ENCODE results near the gene LPIN1.
A peak's percentile ranks its signal among the peaks of the same experiment; 100 is the strongest.
"Not testable (repeated sequence)": the region's sequence is repeated elsewhere in the genome, so short reads cannot be mapped to it uniquely, and the experiment has no call there.

LPIN1 gene

GRCh38 chr2:11743846-11744553 lies 2.4 kb upstream of the LPIN1 start:
- DNase-seq (ENCODE audit: low spot score), result peak; percentile 84

GRCh38 chr2:11744631-11745394 lies 1.6 kb upstream of the LPIN1 start:
- no peak for DNase-seq (ENCODE audit: low spot score)

- no peak for DNase-seq (ENCODE audit: low spot score)
These were observed 638 bp upstream of the LPIN1 start for GRCh38 chr2:11745613-11746375.

DNA sequence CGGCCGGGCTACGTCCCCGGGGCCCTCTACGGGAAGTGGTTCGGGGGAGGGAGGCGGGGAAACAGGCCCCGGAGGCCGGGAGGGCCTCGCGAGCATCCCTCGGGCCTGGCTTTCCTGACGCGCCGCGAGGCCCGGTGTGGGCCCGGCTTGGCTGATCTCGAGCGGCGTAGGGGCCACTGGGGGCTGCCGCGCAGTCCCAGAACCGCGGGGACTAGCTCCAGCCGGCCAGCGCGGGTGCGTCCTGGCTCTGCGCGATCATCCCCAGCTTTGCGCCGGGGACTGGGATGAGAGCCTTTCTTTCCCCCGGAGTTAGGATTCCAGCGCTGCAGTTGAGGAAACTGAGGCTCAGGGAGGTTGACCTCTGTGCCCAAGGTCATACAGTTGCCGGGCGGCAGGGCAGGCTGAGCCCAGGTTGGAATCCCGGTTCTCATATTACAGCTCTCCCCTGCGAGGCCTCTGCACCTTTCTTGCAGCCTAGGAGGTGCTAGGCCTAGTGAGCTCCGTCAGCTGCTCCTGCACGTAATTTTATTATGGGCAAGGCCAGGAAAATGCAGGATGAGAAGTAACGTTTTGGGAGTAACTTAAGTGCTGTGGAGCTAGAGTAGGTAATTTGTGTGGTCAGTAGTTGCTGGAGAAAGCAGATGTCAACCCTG lies 501 bp downstream of the LPIN1 start:
- no peak for DNase-seq (ENCODE audit: low spot score)

DNA sequence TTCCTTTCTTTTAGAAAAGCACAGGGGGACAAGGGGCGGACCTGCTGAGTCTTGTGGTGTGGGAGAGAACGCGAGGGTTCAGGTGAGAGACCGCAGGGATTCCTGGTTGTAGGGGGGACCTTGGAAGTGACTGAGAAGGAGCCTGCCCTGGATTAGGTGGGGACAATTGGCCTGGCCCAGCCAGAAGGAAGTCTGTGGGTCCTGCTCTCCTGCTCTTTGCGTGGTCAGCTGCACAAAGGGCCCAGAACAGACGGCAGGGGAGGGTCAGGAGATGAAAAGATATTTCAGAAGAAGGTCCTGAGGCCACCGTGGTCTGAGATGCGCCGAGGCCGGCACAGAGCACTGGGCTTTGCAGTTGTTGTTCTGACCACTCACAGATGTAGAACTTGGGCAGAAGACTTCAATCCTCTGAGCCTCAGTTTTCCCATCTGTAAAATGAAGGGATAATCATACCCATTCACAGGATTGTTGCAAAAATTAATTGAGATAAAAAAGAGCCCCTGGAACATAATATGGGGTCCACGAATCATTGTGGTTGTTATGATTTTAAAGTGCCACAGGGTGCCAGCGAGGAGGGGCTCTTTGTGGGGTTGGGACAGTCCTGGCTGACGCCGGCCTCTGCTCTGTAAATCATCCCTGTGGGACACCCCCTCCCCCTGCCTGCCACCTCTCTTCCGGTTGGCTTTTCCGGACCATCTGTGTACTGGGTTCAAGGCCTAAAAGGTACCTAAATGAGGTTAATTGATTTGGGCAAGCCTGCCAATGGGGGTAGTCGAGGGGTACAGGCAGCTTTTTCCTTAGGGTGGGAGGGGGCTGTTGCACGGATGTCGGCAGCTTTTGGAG lies 1.8 kb downstream of the LPIN1 start:
- DNase-seq (ENCODE audit: low spot score), result no peak

- DNase-seq (ENCODE audit: low spot score), result no peak
These were observed 2.6 kb downstream of the LPIN1 start for GRCh38 chr2:11748861-11749645.

GRCh38 chr2:11749646-11750349 lies 3.4 kb downstream of the LPIN1 start:
- no peak for DNase-seq (ENCODE audit: low spot score)

- DNase-seq (ENCODE audit: low spot score), result peak; percentile 81
These were observed 4.0 kb downstream of the LPIN1 start for GRCh38 chr2:11750422-11750821.

- peak; percentile 31 for DNase-seq (ENCODE audit: low spot score)
These were observed 4.5 kb downstream of the LPIN1 start for GRCh38 chr2:11750917-11751316.

DNA sequence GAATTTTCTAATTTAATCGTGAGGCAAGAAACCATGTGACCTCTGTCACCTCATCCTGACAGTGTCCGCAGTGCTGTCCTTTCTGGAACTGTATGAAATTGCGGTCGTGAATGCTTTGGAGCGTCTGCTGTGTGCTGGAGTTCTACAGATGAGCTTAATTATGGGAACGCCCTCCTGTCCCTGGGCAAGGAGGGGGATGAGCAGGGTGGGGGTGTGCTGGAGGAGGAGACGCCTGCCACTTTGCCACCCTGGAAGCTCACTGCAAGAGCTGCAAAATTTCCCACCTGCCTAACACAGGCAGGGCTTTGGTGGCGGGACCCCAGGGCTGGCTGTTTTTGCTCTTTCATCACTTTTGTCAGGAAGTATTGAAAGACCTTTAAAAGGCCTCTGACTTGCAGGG lies 6.5 kb downstream of the LPIN1 start:
- no peak for DNase-seq (ENCODE audit: low spot score)

- DNase-seq (ENCODE audit: low spot score), result peak; percentile 78
These were observed 7.0 kb downstream of the LPIN1 start for GRCh38 chr2:11753452-11753885.

DNA sequence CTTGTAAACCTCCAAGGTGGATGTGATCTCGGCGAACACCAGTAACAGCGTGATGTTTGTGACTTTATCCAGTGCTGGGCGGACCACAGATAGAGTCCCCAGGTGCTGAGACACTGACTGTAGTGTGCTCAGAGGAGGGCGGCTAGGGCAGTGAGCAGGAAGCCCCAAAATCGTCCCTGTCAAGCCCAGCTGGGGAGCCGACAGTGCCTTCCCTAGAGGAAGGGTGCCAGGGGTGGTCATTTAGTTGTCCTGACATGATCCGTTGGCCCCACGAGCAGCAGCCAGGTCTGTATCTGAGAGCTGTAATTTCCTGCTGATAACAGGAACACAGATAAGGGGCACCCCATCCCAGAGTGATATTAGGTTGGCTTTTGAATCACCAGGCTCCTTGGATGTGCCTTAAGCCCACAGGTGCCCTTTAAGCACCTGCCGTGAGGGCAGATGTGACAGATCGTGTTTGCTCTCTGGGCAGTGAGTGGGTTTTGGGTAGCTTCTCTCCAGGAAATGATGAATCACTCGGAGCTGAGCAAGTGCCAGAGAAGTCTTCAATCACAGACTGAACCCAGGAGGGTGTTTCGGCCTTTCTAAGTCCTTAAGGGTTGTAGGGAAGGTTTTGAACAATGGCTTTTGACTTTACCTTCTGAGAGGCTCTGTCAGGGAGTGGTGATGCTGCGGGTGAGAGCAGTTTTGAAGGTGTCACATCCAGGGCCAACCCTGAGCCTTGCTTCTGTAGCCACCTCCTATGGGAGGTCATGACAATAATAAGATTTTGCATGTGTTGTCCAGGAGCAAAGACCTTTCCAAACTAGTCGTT lies 7.7 kb downstream of the LPIN1 start:
- peak; percentile 86 for DNase-seq (ENCODE audit: low spot score)

- no peak for DNase-seq (ENCODE audit: low spot score)
These were observed 8.2 kb downstream of the LPIN1 start for GRCh38 chr2:11754700-11755015.

- DNase-seq (ENCODE audit: low spot score), result peak; percentile 56
These were observed 10.7 kb downstream of the LPIN1 start for GRCh38 chr2:11757101-11757500.

- DNase-seq (ENCODE audit: low spot score), result no peak
These were observed 11.8 kb downstream of the LPIN1 start for GRCh38 chr2:11758187-11758586.

DNA sequence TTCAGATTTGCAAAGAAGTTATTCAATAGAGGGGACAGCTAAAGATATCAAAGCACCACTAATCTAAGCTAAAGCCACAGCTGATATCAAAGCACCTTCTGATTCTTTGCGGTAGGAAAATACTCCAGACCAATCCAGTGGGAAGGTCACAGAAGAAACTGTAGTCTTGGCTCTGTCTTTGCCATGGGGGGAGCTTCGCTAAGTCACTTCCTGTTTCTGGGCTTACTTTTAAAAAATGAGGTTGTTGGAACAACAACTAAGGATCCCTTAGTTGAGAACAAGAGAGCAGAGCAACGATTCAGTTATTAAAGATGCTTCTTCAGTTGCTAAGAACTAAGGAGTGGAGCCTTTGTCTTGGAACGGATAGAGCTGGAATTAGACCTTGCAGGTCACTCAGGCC lies 12.2 kb downstream of the LPIN1 start:
- DNase-seq (ENCODE audit: low spot score), result no peak

DNA sequence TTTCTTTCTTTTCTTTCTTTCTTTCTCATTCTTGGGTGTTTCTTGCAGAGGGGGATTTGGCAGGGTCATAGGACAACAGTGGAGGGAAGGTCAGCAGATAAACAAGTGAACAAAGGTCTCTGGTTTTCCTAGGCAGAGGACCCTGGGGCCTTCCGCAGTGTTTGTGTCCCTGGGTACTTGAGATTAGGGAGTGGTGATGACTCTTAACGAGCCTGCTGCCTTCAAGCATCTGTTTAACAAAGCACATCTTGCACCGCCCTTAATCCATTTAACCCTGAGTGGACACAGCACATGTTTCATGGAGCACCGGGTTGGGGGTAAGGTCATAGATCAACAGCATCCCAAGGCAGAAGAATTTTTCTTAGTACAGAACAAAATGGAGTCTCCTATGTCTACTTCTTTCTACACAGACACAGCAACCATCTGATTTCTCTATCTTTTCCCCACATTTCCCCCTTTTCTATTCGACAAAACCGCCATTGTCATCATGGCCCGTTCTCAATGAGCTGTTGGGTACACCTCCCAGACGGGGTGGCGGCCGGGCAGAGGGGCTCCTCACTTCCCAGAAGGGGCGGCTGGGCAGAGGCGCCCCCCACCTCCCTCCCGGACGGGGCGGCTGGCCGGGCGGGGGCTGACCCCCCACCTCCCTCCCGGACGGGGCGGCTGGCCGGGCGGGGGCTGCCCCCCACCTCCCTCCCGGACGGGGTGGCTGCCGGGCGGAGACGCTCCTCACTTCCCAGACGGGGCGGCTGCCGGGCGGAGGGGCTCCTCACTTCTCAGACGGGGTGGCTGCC lies 12.9 kb downstream of the LPIN1 start:
- DNase-seq (ENCODE audit: low spot score), result not testable (repeated sequence)

GRCh38 chr2:11761259-11761658 lies 14.8 kb downstream of the LPIN1 start:
- no peak for DNase-seq (ENCODE audit: low spot score)
